Measurements from ENCODE around the gene PLVAP.

DNA sequence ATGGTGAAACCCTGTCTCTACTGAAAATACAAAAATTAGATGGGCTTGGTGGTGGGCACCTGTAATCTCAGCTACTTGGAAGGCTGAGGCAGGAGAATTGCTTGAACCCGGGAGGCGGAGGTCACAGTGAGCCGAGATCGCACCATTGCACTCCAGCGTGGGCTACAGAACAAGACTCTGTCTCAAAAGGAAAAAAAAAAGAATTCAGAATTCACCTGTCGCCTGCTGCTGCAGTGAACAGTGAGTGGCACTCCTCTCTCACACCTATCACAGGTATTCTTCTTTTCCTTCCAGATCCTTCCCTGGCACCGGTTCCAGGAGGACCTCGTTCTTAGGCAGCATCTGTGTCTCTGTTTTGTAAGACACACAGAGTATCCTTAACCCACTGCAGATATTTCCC, 37.0 kb upstream of the PLVAP start:
- TF ChIP-seq EP300 (IDR thresholded peaks at IDR 0.05), result no peak
- TF ChIP-seq, protein P1, sequence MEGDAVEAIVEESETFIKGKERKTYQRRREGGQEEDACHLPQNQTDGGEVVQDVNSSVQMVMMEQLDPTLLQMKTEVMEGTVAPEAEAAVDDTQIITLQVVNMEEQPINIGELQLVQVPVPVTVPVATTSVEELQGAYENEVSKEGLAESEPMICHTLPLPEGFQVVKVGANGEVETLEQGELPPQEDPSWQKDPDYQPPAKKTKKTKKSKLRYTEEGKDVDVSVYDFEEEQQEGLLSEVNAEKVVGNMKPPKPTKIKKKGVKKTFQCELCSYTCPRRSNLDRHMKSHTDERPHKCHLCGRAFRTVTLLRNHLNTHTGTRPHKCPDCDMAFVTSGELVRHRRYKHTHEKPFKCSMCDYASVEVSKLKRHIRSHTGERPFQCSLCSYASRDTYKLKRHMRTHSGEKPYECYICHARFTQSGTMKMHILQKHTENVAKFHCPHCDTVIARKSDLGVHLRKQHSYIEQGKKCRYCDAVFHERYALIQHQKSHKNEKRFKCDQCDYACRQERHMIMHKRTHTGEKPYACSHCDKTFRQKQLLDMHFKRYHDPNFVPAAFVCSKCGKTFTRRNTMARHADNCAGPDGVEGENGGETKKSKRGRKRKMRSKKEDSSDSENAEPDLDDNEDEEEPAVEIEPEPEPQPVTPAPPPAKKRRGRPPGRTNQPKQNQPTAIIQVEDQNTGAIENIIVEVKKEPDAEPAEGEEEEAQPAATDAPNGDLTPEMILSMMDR (IDR thresholded peaks at IDR 0.05), result no peak
- TF ChIP-seq POLR2A (IDR thresholded peaks at IDR 0.05), result no peak
